GM19239 (cell line): ENCODE data around the gene PPP4C.
A peak's percentile ranks its signal among the peaks of the same experiment; 100 is the strongest.
"Not testable (repeated sequence)": the region's sequence is repeated elsewhere in the genome, so short reads cannot be mapped to it uniquely, and the experiment has no call there.

Source experiments
- DNase-seq: peaks from one replicate; pipeline ENCODE4 v3.0.0; 2011; ENCODE audit warnings: low spot score; ENCODE audit not compliant: insufficient read length
- FAIRE-seq: peaks from 2 replicates; lab custom pipeline; 2011; peaks lifted over from hg19 to GRCh38; lab: Jason Lieb, UNC

The PPP4C gene

DNA sequence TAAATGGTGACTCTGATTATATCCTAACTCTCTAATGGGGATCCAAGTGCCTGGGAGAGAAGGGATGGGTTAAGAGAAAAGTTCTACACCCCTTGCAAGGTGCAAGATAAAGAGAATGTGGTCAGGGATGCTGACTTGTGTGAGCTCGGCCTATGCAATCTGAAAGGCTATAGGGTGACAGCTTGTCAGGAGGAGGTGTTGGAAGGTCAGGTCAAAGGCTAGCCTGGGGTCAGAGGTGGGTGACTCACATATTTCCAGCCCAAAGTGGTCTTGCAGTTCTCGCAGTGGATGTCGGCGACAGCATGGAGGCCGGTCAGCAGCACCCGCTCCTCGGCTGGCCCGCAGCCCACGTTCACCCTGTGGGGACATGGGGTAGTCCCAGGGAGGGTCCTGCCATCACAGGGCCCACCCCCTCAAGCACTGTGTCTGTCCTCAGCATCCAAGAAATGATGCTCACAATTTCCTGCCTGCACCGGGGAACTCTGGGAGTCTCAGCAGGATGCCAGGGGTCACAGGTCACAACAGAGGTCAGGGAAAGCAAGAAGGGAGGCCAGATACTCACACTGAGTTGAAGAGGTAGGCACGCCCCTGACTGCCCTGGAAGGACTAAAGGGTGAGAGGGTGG is 18.9 kb downstream of the PPP4C start:
- FAIRE-seq (no peak), DNase-seq (no peak)

DNA sequence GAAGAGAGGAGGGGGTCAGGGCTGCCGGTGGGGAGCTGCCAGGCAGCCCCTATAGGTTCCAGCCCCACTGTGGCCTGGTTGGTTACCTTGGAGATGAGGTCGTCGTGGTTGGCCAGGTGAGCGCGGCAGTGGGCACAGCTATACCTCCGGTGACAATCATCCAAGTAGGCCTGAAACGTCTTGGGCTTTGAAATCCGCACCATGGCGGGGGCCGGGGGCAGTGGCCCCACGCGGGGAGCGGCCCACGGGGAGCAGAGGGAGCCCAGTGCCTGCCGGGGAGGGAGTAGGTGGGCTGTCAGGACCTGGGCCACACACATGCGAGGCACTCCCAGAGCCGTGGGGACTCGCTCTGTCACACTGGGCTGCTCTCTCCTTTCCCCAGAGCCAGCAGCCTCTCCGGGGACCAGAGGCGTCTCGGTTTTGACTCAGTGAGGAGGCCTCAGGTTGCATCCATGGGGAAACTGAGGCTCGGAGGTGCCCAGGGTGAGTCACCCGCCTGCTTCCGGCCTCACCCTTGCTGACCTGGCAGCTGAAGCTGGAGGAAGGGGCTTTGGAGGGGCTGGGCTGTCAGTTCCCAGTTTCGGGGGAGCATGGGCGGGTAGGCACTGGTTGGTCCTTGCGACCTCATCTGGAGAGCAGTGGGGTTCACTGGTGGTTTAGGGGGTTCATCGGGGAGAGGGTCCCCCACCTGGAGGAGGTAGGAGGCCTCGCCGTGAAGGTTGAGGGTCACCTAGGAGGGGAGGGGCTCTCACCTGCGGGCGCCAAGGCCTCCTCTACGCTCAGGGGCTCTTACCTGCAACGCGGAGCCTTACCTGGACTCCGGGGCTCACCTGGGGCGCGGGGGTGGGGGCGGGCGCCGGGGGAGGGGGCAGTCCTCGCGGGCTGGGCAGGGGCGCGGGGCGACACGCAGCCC is 19.6 kb downstream of the PPP4C start:
- DNase-seq (no peak), FAIRE-seq (no peak)

DNA sequence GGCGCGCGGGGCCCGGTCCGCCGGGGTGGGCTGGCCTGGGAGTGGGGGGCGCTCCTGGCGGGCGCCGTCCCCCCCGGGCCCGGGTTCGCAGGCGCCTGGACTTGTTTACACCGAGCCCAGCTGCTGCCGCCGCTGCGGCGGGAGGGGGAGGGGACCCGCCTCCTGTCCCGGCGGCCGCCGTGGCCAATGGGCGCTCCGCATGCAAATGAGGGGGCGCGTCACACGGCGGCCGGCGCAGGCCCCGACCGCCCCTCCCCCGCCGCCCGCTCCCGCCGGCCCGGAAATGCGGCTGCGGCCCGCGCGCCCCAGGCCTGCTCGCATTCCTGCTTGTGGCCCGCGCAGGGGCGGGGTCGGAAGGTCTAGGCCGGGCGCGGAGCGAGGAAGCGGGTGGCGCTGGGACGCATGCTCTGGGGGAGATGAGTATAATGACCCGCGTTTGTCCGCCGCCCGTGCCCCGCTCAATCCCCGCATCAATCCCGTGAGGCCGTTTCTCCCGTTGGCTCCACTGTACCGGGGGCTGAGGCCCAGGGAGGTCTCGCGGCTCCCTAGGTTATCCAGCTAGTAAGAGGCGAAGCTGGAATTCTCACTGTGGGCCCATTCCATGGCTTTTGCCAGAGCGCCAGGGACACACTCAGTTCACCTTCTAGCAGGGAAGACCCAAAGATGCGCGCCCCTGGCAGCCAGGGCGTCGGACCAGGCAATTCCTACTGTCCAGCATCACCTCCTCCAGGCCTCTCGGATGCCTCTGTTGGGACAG is 20.5 kb downstream of the PPP4C start, which contains the start of gene YPEL3:
TSS of gene YPEL3 (minus strand) at position 109 of the 757 bp plus-strand sequence. CDS start 731 bp downstream, outside the sequence.
- peak; percentile 98 for DNase-seq
- peak; percentile 40 for FAIRE-seq

DNA sequence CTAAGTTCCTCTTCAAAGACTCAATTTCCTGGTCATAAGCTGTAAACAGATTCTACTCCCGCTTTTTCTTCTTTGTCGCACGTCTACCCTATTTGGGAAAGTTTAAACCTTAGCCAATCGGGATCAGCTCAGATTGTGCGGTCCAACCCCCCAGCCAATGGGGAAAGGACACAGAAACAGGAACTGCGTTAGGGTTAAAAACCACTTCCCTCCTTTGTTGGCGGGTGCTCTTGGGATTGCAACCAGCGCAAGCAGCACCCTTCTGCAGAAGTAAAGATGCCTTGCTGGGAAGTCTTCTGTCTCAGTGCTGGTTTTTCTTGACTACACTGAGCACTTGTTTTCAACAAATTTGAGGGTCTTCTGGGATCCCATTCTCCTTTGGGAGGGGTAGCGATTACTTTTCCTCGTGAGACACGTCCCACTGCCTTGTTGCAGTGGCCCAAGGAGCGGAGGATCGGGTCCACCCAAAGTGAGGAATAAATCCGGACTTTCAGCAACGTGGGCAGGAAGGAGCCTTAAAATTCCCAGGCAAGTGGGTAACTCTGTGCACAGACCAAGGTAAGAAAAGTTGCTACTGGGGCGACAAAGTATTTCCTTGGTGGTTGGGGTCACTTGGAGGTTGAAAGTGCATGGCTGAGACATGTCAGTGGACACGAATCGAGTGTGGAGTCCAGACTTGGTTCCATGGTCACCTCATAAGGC is 21.2 kb downstream of the PPP4C start:
- DNase-seq (no peak), FAIRE-seq (no peak)

DNA sequence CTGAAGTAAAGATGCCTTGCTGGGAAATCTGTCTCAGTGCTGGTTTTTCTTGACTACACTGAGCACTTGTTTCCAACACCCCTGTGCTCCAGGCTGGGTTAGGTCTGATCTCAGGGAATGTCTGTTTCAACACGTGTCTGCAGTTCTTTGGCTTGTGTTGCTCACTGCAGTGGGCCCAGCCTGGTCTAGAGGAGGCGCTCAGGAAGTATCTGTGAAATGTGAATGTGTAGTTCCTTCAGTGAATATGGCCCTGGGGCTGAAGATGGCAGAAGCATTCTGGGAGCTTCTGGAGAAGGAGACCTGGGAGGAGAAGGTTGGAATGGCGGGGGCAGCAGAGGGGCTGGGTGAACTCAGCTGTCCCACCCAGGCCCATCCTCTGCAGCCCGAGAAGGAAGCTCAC is 28.3 kb downstream of the PPP4C start:
- DNase-seq, result no peak

DNA sequence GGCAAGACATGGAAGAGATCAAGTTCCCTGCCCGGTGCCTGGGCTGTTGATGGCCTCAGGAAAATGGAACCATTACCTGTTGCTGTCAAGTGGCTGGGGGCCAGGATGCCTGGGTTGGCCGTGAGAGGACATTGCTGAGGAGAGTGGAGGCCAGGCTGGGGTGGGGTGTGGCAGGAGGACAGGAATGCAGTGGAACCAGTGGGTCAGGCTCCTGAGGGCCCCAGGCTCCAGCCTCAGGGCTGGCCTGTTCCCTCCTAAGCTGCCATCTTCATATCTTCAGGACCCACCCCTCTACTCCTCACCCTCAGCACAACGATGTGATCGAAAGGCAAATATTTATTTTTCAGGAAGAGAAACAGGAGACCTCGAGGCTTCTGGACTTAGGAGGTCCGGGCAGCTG is 28.7 kb downstream of the PPP4C start:
- DNase-seq, result no peak
- no peak for FAIRE-seq

More for the DNA sequence above, 28.3 kb downstream of the PPP4C start:
- FAIRE-seq, result no peak

DNA sequence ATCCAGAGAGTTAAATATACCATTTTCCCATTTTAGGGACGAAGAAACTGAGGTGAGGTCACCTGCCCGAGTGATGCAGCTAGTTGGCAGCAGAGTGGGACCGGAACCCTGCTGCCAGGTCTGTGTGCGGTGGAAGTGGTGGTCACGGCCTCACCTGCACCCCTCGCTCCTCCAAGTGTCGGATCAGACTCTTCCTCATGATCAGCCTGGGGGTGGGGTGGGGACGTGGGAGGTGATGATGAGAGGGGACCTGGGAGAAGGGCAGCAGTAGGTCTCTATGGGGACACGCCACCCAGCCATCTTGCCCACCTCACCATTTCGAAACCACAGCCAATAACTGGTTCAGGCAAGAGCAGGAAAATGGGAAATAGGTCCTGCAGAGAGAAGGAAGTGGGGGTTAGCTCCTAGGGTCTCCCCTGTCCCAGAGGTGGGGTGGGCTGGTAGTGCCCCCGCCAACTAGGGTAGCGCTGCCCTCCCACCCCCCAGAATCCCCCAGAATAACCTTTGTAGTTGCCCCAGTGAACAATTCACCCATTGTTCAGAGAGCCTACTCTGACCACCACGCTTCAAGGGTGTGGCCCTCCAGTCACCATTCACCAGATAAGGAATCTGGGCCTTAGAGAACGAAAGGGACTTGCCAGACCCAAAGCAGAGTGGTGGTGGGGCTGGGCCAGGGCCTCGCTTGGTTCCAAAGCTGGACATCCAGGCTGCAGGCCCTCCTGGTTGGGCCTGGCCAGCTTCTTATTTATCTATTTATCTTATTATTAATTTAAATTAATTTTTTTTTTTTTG is 32.5 kb downstream of the PPP4C start:
- DNase-seq (no peak), FAIRE-seq (no peak)

DNA sequence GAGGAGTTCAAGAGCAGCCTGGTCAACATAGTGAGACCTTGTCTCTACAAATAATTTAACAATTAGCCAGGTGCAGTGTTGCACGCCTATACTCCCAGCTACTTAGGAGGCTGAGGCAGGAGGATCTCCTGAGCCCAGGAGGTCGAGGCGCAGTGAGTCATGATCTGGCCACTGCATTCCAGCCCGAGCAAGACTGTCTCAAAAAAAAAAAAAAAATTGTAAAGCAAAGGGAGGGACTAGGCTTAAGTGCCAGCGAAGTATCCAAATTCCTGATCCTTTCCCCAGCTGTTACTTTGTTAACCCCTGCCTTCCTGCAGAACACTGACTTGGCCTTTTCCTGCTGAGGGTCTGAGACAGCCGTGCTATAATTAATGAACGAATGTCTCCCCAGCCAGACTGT is 34.9 kb downstream of the PPP4C start:
- FAIRE-seq, result no peak
- no peak for DNase-seq

DNA sequence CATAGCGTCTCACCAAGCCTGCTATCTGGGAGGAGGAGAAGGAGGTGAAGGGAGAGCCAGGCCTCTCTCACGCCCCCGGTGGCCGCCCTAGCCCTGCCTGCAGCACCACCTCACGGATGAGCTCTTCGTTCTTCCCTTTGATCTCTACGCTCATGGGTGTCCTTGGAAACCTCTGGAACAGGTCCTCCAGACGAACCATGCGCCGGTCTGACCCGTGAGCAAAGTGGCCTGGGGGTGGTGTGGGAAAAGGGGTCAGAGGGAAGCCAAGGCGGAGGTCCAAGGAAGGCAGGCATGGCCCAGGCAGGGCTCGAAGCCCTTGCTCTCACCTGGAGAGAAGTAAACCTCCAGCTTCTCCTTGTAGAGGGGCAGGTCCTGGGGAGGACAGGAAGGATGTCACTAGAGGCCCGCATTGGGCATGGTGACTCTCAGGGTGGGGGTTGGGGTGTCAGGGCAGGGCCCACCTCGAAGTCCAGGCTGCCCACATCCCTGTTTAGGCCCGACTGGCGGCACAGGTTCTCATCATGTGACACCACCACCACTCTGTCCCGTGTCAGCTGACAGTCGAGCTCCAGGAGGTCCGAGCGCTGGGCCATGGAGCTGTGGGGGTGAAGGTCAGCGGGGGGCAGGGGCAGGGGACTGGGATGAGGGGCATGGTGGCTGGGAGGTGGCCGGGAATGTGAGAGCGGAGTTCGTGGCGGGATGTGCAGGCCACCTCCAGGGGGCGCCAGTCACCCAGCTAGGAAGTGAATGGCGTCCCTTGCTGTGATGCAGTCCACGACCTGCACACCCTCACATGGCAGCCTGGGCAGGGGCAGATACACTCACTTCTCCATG is 36.6 kb downstream of the PPP4C start:
- no peak for FAIRE-seq
- DNase-seq, result peak; percentile 74

DNA sequence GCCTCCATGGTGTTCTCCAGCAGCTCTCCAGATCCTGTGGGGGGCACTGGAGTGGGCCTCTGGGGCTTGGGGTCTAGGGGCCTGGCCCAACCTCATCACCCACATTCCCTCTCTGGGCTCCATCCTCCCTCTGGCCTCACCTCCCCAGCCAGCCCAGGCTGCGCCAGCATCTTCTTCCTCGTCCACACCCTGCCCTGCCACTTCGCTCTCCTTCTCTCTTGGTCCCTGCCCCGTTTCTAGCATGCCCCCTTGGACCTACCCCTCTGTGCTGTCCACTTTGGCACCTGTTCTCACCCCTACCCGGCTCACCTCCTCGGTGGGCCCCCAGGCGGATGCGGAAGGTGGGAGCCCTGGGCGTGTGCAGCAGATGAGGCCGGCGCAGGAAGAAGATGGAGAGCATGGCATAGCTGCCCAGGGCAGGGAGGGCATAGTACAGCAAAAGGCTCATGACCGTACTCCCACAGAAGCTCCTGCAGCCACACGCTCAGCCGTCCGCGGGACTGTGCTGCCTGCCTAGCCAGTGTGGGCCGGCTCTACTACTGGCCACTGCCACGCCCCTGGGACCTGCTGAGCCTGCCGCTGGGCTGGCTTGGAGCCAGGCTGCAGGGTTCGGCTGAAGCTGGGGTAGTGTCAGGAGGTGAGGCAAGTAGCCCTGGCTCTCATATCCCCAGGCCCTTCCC is 37.4 kb downstream of the PPP4C start, which contains the start of gene GDPD3:
TSS of gene GDPD3 (minus strand) at position 507 of the 680 bp plus-strand sequence. CDS start at position 448, 59 bp downstream.
- FAIRE-seq (no peak), DNase-seq (no peak)

DNA sequence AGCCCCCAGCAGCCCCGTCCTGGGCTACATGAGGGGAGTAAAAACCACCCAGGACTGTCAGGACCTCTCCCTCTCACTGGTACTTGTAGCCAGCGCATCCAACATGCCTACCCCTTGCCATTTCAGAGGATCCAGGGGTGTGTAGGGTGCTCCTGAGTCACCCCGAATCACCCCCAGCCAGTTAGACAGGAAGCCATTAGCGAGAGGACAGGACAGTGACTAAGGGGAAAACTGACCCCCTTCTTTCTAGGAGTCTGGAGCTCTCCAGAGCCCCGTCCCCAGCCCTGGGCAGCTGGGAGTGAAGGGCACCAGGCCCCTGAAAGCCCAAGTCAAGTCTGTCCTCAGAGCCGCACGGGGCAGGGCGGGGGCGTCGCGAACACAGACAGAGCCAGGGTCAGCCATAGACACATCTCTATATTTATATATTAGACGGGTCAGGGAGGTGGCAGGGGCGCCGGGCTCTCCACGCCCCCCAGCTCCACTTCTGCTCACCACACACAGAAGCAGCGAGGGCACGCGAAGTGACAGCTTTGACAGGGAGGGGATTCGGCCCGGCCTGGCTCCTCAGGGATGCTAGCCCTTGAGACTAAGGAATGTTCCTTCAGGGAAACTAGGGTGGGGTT is 38.0 kb downstream of the PPP4C start:
- FAIRE-seq (no peak), DNase-seq (no peak)

DNA sequence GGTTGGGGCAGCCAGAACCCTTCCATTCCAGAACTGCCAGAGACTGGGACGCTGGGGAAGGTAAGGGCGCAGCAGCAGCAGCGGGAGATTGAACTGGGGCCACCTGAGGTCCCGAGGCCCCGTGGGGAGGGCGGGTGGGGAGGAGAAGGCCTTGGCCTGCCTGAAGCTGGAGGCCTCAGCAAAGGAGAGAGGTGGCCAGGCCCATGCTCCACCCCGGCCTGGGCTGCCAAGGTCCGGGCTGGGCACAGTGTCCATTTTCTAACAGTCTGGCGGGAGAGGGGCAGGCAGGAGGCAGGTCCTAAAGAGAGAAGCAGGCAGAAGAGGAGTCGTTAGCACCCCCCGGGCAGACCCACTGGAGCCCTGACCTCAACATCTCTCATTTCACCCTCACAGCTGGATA is 38.6 kb downstream of the PPP4C start:
- no peak for FAIRE-seq
- no peak for DNase-seq

DNA sequence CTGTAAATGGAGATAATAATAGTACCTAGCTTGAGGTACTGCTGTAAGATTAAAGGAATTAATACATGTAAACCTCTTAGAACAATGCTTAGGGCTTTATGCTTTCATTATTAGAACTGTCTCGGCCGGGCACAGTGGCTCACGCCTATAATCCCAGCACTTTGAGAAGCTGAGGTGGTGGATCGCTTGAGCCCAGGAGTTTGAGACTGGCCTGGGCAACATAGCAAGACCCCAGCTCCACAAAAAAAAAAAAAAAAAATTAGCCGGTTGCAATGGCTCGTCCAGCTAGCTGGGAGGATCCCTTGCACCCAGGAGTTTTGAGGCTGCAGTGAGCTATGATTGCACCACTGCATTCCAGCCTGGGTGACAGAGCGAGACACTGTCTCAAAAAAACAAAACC is 39.0 kb downstream of the PPP4C start:
- DNase-seq, FAIRE-seq: not testable (repeated sequence)

DNA sequence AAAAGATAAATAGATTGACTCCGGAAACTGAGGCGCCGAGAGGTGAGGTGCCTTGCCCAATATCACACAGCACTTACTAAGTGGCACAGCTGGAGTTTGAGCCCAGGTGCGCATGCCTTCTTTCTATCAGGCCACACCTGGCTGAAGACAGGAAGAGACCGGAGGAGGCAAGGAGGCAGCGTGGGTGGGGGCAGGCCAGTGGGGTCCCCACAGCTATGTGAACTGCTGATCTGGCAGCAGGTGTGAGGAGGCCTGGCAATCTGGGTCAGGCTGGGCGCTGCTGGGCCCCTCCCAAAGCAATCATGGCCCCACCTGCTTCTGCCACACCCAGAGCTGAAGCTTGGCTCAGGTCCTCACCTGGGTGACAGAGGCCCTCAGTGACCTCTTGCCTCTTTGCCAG is 39.4 kb downstream of the PPP4C start:
- DNase-seq (no peak), FAIRE-seq (no peak)

DNA sequence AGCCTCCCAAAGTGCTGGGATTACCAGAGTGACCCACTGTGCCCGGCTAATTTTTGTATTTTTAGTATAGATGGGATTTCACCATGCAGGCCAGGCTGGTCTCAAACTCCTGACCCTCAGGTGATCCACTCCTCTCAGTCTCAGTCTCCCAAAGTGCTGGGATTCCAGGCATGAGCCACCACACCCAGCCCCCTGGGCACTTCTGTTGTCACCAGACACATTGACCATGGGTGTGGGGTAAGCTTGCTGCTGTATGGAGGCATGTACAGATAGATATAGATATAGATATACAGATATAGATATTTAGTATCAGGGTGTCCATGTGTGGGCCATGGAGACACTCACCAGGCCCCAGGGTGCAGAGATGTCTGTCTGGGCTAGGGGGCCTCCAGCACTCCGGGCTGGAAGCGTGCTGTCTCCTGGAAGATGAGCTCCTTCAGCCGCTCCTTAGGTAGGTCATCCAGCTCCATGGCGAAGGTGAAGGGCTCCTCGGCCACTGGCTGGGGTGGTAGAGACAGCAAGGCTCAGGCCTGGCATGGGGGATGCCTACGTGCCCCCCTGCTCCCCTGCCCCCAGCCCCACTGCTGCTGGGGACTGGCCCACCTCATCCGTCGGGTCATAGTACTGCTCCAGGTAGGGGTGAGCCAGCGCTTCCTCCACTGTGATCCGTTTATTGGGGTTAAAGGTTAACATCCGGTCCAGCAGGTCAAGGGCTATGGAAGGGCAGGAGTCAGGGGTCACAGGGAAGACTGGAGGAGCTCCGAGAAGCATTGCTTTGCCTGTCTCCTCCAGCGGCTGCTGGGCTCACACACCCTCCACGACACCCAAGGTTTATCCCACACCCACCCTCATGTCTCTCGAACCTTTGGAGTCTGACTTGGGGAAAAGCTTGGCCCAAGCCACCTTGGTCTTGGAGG is 40.8 kb downstream of the PPP4C start:
- DNase-seq (no peak), FAIRE-seq (no peak)

DNA sequence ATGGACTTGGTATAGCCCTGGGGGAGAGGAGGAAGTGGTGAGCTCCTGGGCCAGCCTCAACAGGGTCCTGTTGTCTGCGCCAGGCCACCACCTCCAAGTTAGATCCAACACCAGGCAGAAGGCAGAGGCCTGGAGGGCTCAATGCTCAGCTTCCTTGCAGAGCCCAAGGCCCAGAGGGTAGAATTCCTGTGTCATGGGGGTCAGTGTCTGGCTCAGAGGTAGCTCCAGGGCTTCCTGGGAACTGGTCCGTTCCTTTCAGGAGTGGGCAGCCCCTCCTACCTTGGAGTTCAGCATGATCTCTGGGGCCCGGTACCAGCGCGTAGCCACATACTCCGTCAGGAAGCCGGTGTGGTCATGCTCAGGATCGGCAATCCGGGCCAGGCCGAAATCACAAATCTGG is 42.0 kb downstream of the PPP4C start:
- DNase-seq (no peak), FAIRE-seq (no peak)
